ENCODE results near the gene WDR93.

Gene WDR93

GRCh38 chr15:89754361-89755154 is 63.9 kb downstream of the WDR93 start:
- H3K4me3 Mint-ChIP-seq, result no peak overlapping the region
- no peak for DNase-seq (ENCODE audit: low spot score)
- peaks cover 20% of the 10 kb centered on the region for H3K27me3 Mint-ChIP-seq (ENCODE audit: low read depth)
- H3K4me1 Mint-ChIP-seq (ENCODE audit: low read depth), result peaks cover 4% of the 10 kb centered on the region
- H3K27ac Mint-ChIP-seq, result no peak overlapping the region
- no peaks in the 10 kb centered on the region for H3K36me3 Mint-ChIP-seq (ENCODE audit: low read depth)
- no peaks in the 10 kb centered on the region for H3K9me3 Mint-ChIP-seq

- H3K36me3 Mint-ChIP-seq (ENCODE audit: low read depth), result no peaks in the 10 kb centered on the region
- peaks cover under 1% of the 10 kb centered on the region for H3K4me1 Mint-ChIP-seq (ENCODE audit: low read depth)
- H3K27me3 Mint-ChIP-seq (ENCODE audit: low read depth), result peaks cover 22% of the 10 kb centered on the region
- DNase-seq (ENCODE audit: low spot score), result no peak
- H3K4me3 Mint-ChIP-seq, result no peak overlapping the region
- no peak overlapping the region for H3K27ac Mint-ChIP-seq
- H3K9me3 Mint-ChIP-seq, result no peaks in the 10 kb centered on the region
Observed at GRCh38 chr15:89755701-89756100, 65.1 kb downstream of the WDR93 start.

- Mint-ChIP-seq H3K4me1 (ENCODE audit: low read depth) (peaks cover 4% of the 10 kb centered on the region), H3K4me3 (no peak overlapping the region), H3K36me3 (ENCODE audit: low read depth) (no peaks in the 10 kb centered on the region), H3K27ac (no peak overlapping the region), H3K27me3 (ENCODE audit: low read depth) (peaks cover 23% of the 10 kb centered on the region), H3K9me3 (no peaks in the 10 kb centered on the region)
- no peak for DNase-seq (ENCODE audit: low spot score)
Observed at GRCh38 chr15:89756897-89757296, 66.3 kb downstream of the WDR93 start.

- no peak overlapping the region for H3K4me3 Mint-ChIP-seq
- no peaks in the 10 kb centered on the region for H3K9me3 Mint-ChIP-seq
- H3K27ac Mint-ChIP-seq, result no peak overlapping the region
- peaks cover 4% of the 10 kb centered on the region for H3K4me1 Mint-ChIP-seq (ENCODE audit: low read depth)
- peaks cover 15% of the 10 kb centered on the region for H3K27me3 Mint-ChIP-seq (ENCODE audit: low read depth)
- no peaks in the 10 kb centered on the region for H3K36me3 Mint-ChIP-seq (ENCODE audit: low read depth)
- no peak for DNase-seq (ENCODE audit: low spot score)
Observed at GRCh38 chr15:89758283-89758682, 67.7 kb downstream of the WDR93 start.

GRCh38 chr15:89758981-89759380 is 68.4 kb downstream of the WDR93 start:
- peaks cover 4% of the 10 kb centered on the region for H3K4me1 Mint-ChIP-seq (ENCODE audit: low read depth)
- H3K27ac Mint-ChIP-seq, result no peak overlapping the region
- H3K27me3 Mint-ChIP-seq (ENCODE audit: low read depth), result peaks cover 15% of the 10 kb centered on the region

GRCh38 chr15:89759835-89760234 is 69.2 kb downstream of the WDR93 start:
- H3K27me3 Mint-ChIP-seq (ENCODE audit: low read depth), result peaks cover 12% of the 10 kb centered on the region
- H3K4me1 Mint-ChIP-seq (ENCODE audit: low read depth), result peaks cover 4% of the 10 kb centered on the region
- no peak overlapping the region for H3K4me3 Mint-ChIP-seq

More at GRCh38 chr15:89758981-89759380, 68.4 kb downstream of the WDR93 start:
- Mint-ChIP-seq H3K9me3 (no peaks in the 10 kb centered on the region), H3K36me3 (ENCODE audit: low read depth) (no peaks in the 10 kb centered on the region), H3K4me3 (no peak overlapping the region)
- no peak for DNase-seq (ENCODE audit: low spot score)

GRCh38 chr15:89760303-89761008 is 69.8 kb downstream of the WDR93 start:
- Mint-ChIP-seq H3K27me3 (ENCODE audit: low read depth) (peaks cover 9% of the 10 kb centered on the region), H3K27ac (no peak overlapping the region)
- DNase-seq (ENCODE audit: low spot score), result peak; percentile 64

More at GRCh38 chr15:89759835-89760234, 69.2 kb downstream of the WDR93 start:
- Mint-ChIP-seq H3K9me3 (no peaks in the 10 kb centered on the region), H3K27ac (no peak overlapping the region), H3K36me3 (ENCODE audit: low read depth) (no peaks in the 10 kb centered on the region)
- no peak for DNase-seq (ENCODE audit: low spot score)

GRCh38 chr15:89761009-89761831 is 70.6 kb downstream of the WDR93 start:
- H3K4me1 Mint-ChIP-seq (ENCODE audit: low read depth), result peaks cover 4% of the 10 kb centered on the region
- H3K36me3 Mint-ChIP-seq (ENCODE audit: low read depth), result no peaks in the 10 kb centered on the region
- no peak overlapping the region for H3K4me3 Mint-ChIP-seq
- H3K27me3 Mint-ChIP-seq (ENCODE audit: low read depth), result peaks cover 3% of the 10 kb centered on the region
- H3K9me3 Mint-ChIP-seq, result no peaks in the 10 kb centered on the region
- H3K27ac Mint-ChIP-seq, result no peak overlapping the region
- no peak for DNase-seq (ENCODE audit: low spot score)

More at GRCh38 chr15:89760303-89761008, 69.8 kb downstream of the WDR93 start:
- Mint-ChIP-seq H3K36me3 (ENCODE audit: low read depth) (no peaks in the 10 kb centered on the region), H3K9me3 (no peaks in the 10 kb centered on the region), H3K4me1 (ENCODE audit: low read depth) (peaks cover 4% of the 10 kb centered on the region), H3K4me3 (no peak overlapping the region)

GRCh38 chr15:89761929-89762328 is 71.3 kb downstream of the WDR93 start:
- no peak overlapping the region for H3K4me3 Mint-ChIP-seq
- H3K4me1 Mint-ChIP-seq (ENCODE audit: low read depth), result peaks cover 4% of the 10 kb centered on the region
- DNase-seq (ENCODE audit: low spot score), result no peak
- no peak overlapping the region for H3K27ac Mint-ChIP-seq
- H3K27me3 Mint-ChIP-seq (ENCODE audit: low read depth), result peaks cover 3% of the 10 kb centered on the region
- no peaks in the 10 kb centered on the region for H3K36me3 Mint-ChIP-seq (ENCODE audit: low read depth)
- no peaks in the 10 kb centered on the region for H3K9me3 Mint-ChIP-seq

- no peak overlapping the region for H3K4me3 Mint-ChIP-seq
- no peaks in the 10 kb centered on the region for H3K36me3 Mint-ChIP-seq (ENCODE audit: low read depth)
- H3K9me3 Mint-ChIP-seq, result no peaks in the 10 kb centered on the region
- no peak for DNase-seq (ENCODE audit: low spot score)
- peaks cover 4% of the 10 kb centered on the region for H3K4me1 Mint-ChIP-seq (ENCODE audit: low read depth)
- H3K27ac Mint-ChIP-seq, result no peak overlapping the region
- peaks cover 2% of the 10 kb centered on the region for H3K27me3 Mint-ChIP-seq (ENCODE audit: low read depth)
Observed at GRCh38 chr15:89765694-89766093, 75.1 kb downstream of the WDR93 start.

GRCh38 chr15:89766357-89767311 is 76.0 kb downstream of the WDR93 start:
- H3K27me3 Mint-ChIP-seq (ENCODE audit: low read depth), result no peaks in the 10 kb centered on the region
- H3K4me1 Mint-ChIP-seq (ENCODE audit: low read depth), result no peaks in the 10 kb centered on the region
- H3K9me3 Mint-ChIP-seq, result no peaks in the 10 kb centered on the region
- H3K36me3 Mint-ChIP-seq (ENCODE audit: low read depth), result no peaks in the 10 kb centered on the region
- no peak overlapping the region for H3K27ac Mint-ChIP-seq
- no peak overlapping the region for H3K4me3 Mint-ChIP-seq
- DNase-seq (ENCODE audit: low spot score), result no peak

- no peak overlapping the region for H3K27ac Mint-ChIP-seq
- no peaks in the 10 kb centered on the region for H3K36me3 Mint-ChIP-seq (ENCODE audit: low read depth)
- no peak for DNase-seq (ENCODE audit: low spot score)
- no peaks in the 10 kb centered on the region for H3K9me3 Mint-ChIP-seq
- no peaks in the 10 kb centered on the region for H3K4me1 Mint-ChIP-seq (ENCODE audit: low read depth)
- H3K27me3 Mint-ChIP-seq (ENCODE audit: low read depth), result no peaks in the 10 kb centered on the region
- H3K4me3 Mint-ChIP-seq, result no peak overlapping the region
Observed at GRCh38 chr15:89767411-89767915, 76.9 kb downstream of the WDR93 start.

- H3K27ac Mint-ChIP-seq, result no peak overlapping the region
- no peak overlapping the region for H3K4me3 Mint-ChIP-seq
- H3K4me1 Mint-ChIP-seq (ENCODE audit: low read depth), result no peaks in the 10 kb centered on the region
- no peaks in the 10 kb centered on the region for H3K27me3 Mint-ChIP-seq (ENCODE audit: low read depth)
- no peaks in the 10 kb centered on the region for H3K9me3 Mint-ChIP-seq
- no peak for DNase-seq (ENCODE audit: low spot score)
- no peaks in the 10 kb centered on the region for H3K36me3 Mint-ChIP-seq (ENCODE audit: low read depth)
Observed at GRCh38 chr15:89768071-89768500, 77.5 kb downstream of the WDR93 start.

Data from T-helper 2 cell treated with Interferon-gamma antibody and Interleukin-4, amounts not matched to agents 5 μg/mL and 100 μg/mL, for 36 hours (primary cell).